Heart right ventricle (tissue), 16 donors: ENCODE data around the gene FKBP6. TPM values are rescaled to one million over a fixed set of nuclear protein-coding genes. Genes with fewer than 3 reads are reported as not detected.

Experiments
- ATAC-seq, 8 donors: fragments of 200-7000 bp; cut with Tn5 transposase; one replicate each; pipeline ENCODE4 v1.9.1; 2020; ENCODE audit warnings: mild to moderate bottlenecking in 8 of 8, moderate library complexity in 8 of 8, moderate number of reproducible peaks in 1 of 8
- DNase-seq, 2 donors: peaks; one replicate each; pipeline ENCODE4 v3.0.0-alpha.2; 2020
- H3K27ac ChIP-seq, 10 donors: fragments of 200-600 bp; sonication (generic) in 2 of 10; one replicate each; pipeline versions ENCODE4 v1.5.0 to v1.8.0; 2020 to 2022; ENCODE audit warnings: mild to moderate bottlenecking in 3 of 10
- H3K27me3 ChIP-seq, 7 donors: fragments of 200-600 bp; one replicate each; pipeline ENCODE4 v1.8.0; 2021 to 2022; ENCODE audit warnings: mild to moderate bottlenecking in 2 of 7
- H3K36me3 ChIP-seq, 9 donors: fragments of 200-600 bp; sonication (generic) in 1 of 9; one replicate each; pipeline versions ENCODE4 v1.5.0 to v1.8.0; 2020 to 2022; ENCODE audit warnings: mild to moderate bottlenecking in 2 of 9
- H3K4me1 ChIP-seq, 9 donors: fragments of 200-600 bp; sonication (generic) in 1 of 9; one replicate each; pipeline versions ENCODE4 v1.5.0 to v1.8.0; 2020 to 2022; ENCODE audit warnings: mild to moderate bottlenecking in 4 of 9
- H3K4me3 ChIP-seq, 10 donors: fragments of 200-600 bp; sonication (generic) in 2 of 10; one replicate each; pipeline versions ENCODE4 v1.5.0 to v1.8.0; 2020 to 2022; ENCODE audit warnings: mild to moderate bottlenecking in 7 of 10, moderate library complexity in 2 of 10
- H3K9me3 ChIP-seq, 11 donors: fragments of 200-600 bp in 10 of 11; sonication (generic) in 2 of 11; one replicate each; pipeline versions ENCODE4 v1.5.0 to v1.8.0; 2013 to 2022; ENCODE audit warnings: mild to moderate bottlenecking in 2 of 11, control low read depth in 1 of 11, moderate library complexity in 1 of 11
- CTCF ChIP-seq, 9 donors: fragments of 200-600 bp; sonication (generic) in 2 of 9; IDR thresholded peaks; one replicate each; pipeline versions ENCODE4 v1.5.0 to v1.8.0; 2021 to 2022; ENCODE audit warnings: antibody characterized with exemption in 9 of 9, mild to moderate bottlenecking in 5 of 9, moderate library complexity in 1 of 9
- WGBS, 2 donors: extraction: QIAGEN DNeasy Blood & Tissue Kit; methylation state at CpG; one replicate each; pipeline ENCODE4 v1.1.7; 2013; ENCODE audit warnings: inconsistent platforms in 1 of 2; 5-methylcytosine and 5-hydroxymethylcytosine counted together
- intact Hi-C, 10 donors: fragments of 100-400 bp; cut with DNase I; formaldehyde crosslinking; loops; one replicate each; pipeline versions ENCODE4 v1.11.1 to v1.14.2; 2022
- polyA plus RNA-seq, 2 donors: library from polyadenylated mRNA; stranded (reverse); fragments of 200-250 nt; gene quantifications; one replicate each; pipeline ENCODE4 v1.2.3, GENCODE V29; 2013
- total RNA-seq, 10 donors: library from RNA; stranded (reverse); fragmentation: NEBNext Ultra II Directional in 3 of 10; extraction: Animal tissue kit (Norgen Biotek cat#: 25700) in 3 of 10; gene quantifications; one replicate each; pipeline versions ENCODE4 v1.2.1 to v1.2.4, GENCODE V29; 2021 to 2023
- donor health status: Arrhythmogenic right ventricular cardiomyopathy.
- donor health status: ischemic (EF 13 %, LVEDD 7.1; RV severe dilation, severe dysfunction).
- donor health status: healthy with polysubstance abuse.
- donor health status: DM: no; HTN: yes; CAD: no.
- donor health status: DM: no; HTN: no; CAD: no.
- donor health status: ischemic (EF 25% LVEDD 6.9; RV normal size, moderate dysfunction).
- donor health status: ischemic (EF 25% LVEDD 5.7; RV mildly dilated, moderate dysfunction).
- donor health status: healthy.
- donor health status: DM: yes; HTN: yes; CAD: no.
- donor health status: Ischemic cardiomyopathy.
- donor health status: ischemic (EF 35%, LVEDD 5.7; RV mildly dilated, moderate dysfunction).
- donor health status: nonischemic (EF 11% LVEDD 7.7; RV severe dilation, severe dysfunction).
- donor health status: DM: yes; HTN: yes; CAD: no.
- donor health status: PGD.
- donor health status: ischemic (EF 29% LVEDD 5.4; RV normal size, mild dysfunction).
- donor health status: nonischemic (EF 23%, LVEDD 6.1; RV moderate dilation, normal function).

The FKBP6 gene
- total and polyA plus RNA-seq, 12 donors: not detected

DNA sequence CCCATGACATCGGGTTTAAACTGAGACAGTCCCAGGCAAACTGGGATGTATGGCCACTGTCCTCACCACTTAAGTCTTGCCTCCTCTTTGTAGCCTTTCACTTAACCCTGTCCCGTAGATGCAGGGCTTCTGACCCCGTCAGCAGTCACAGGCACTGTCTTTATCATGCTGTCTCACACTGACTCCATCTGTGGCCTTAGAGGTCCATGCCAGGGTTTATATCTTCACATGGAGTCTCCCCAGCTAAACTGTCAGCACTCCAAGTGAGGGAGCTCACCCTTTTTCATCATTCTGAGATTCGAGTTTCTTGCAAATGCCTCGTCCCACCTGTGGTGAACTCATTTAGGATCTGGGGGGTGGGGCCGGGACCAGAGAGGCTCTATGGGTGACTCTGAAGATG, 2.8 kb downstream of the FKBP6 start:
- Histone ChIP-seq H3K4me1 (peaks cover 0 to 10% (median 0%) of the 10 kb centered on the region in 9 donors), H3K27ac (peak overlapping the region in 1 of 10 donors; percentile 63), H3K4me3 (no peak overlapping the region), H3K36me3 (no peaks in the 10 kb centered on the region), H3K27me3 (no peaks in the 10 kb centered on the region), H3K9me3 (no peaks in the 10 kb centered on the region)
- 50 to 56% methylated on average over 6 of the region's 6 CpGs for WGBS, 2 donors
- DNase-seq (no peak), ATAC-seq (no peak)
- intact Hi-C loops: loop anchor here in 1 of 10 donors (10.0 kb wide), 1 partner anchor 114 kb away; no protein-coding TSS in a partner anchor
- no peak for TF ChIP-seq CTCF (IDR thresholded peaks at IDR 0.05)

DNA sequence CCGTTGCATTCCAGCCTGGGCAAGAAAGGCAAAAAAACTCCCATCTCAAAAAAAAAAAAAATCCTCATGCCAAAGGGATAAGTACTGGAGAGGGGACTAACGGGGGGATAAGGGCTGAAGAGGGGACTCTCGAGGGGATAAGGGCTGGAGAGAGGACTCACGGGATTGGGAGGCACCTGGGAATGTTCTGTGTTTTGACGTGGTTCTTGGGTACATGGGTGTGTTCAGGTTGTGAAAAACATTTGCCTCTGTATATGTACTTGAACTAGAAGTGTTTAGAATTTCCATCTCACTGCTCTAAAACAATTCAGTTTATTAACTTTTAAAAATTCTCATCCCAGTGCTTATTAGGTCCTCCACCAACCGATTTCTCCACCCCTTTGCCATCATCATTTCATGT, 4.5 kb downstream of the FKBP6 start:
- 74 to 75% methylated on average over 6 of the region's 6 CpGs for WGBS, 2 donors
- DNase-seq: no peak
- Histone ChIP-seq H3K27ac (no peak overlapping the region), H3K4me1 (peaks cover 0 to 10% (median 0%) of the 10 kb centered on the region in 9 donors), H3K27me3 (no peaks in the 10 kb centered on the region), H3K4me3 (no peak overlapping the region), H3K9me3 (no peaks in the 10 kb centered on the region), H3K36me3 (no peaks in the 10 kb centered on the region)
- intact Hi-C loops: loop anchor here in 1 of 10 donors (10.0 kb wide), 1 partner anchor 112 kb away; no protein-coding TSS in a partner anchor
- no peak for TF ChIP-seq CTCF (IDR thresholded peaks at IDR 0.05)
- no peak for ATAC-seq

GRCh38 chr7:73338321-73338720, 10.4 kb downstream of the FKBP6 start:
- no peak for TF ChIP-seq CTCF (IDR thresholded peaks at IDR 0.05)
- DNase-seq (no peak), ATAC-seq (no peak)
- Histone ChIP-seq H3K4me1 (peaks cover 0 to 7% (median 0%) of the 10 kb centered on the region in 9 donors), H3K36me3 (no peaks in the 10 kb centered on the region), H3K27me3 (peaks cover 0 to 26% (median 9%) of the 10 kb centered on the region in 7 donors), H3K27ac (no peak overlapping the region), H3K9me3 (no peaks in the 10 kb centered on the region), H3K4me3 (no peak overlapping the region)
- 65 to 71% methylated on average over 10 of the region's 10 CpGs for WGBS, 2 donors
- intact Hi-C loops: loop anchor here in 1 of 10 donors (10.0 kb wide), 1 partner anchor 106 kb away; no protein-coding TSS in a partner anchor

DNA sequence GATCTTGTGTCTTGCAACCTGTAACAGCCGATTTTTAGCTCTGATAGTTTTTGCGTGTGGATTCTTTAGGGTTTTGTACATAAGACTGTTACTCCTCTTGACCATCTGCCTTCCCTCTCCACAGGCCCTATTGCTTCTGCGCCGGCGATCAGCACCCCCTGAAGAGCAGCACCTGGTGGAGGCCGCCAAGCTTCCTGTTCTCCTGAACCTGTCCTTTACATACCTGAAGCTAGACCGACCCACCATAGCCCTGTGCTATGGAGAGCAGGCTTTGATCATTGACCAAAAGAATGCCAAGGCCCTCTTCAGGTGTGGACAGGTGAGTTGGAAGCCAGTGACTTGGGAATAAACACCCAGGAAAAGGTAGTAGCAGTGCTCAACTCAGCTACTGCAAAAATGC, 12.6 kb downstream of the FKBP6 start:
- no peak overlapping the region for H3K4me3 ChIP-seq
- no peak for DNase-seq
- H3K4me1 ChIP-seq: peaks cover 0 to 7% (median 0%) of the 10 kb centered on the region in 9 donors
- TF ChIP-seq CTCF (IDR thresholded peaks at IDR 0.05): no peak
- WGBS, 2 donors: 69 to 78% methylated on average over 7 of the region's 7 CpGs
- peaks cover 0 to 28% (median 9%) of the 10 kb centered on the region in 7 donors for H3K27me3 ChIP-seq
- H3K9me3 ChIP-seq: no peaks in the 10 kb centered on the region
- no peak overlapping the region for H3K27ac ChIP-seq
- intact Hi-C loops: loop anchor here in 5 of 10 donors (5.0 to 10.0 kb wide), 4 partner anchors 84 to 112 kb away; no protein-coding TSS in a partner anchor
- no peaks in the 10 kb centered on the region for H3K36me3 ChIP-seq
- ATAC-seq: no peak
